Peyer's patch (tissue), 4 donors: ENCODE measurements around the gene RELCH.

Source experiments
- POLR2A ChIP-seq, 2 donors: fragments of 450-650 bp; IDR thresholded peaks; one replicate each; pipeline ENCODE4 v1.5.1; 2017; ENCODE audit warnings: antibody characterized with exemption in 2 of 2, mild to moderate bottlenecking in 2 of 2, moderate library complexity in 2 of 2
- TF ChIP-seq, protein P1 (sequence below), 6 experiments: fragments of 450-650 bp in 4 of 6; fragments of 200-600 bp in 2 of 6; sonication (generic) in 1 of 6; IDR thresholded peaks; one replicate each; pipeline ENCODE4 v1.5.1; 2017 to 2019; ENCODE audit warnings: antibody characterized with exemption in 6 of 6, mild to moderate bottlenecking in 3 of 6, moderate library complexity in 1 of 6

DNA sequence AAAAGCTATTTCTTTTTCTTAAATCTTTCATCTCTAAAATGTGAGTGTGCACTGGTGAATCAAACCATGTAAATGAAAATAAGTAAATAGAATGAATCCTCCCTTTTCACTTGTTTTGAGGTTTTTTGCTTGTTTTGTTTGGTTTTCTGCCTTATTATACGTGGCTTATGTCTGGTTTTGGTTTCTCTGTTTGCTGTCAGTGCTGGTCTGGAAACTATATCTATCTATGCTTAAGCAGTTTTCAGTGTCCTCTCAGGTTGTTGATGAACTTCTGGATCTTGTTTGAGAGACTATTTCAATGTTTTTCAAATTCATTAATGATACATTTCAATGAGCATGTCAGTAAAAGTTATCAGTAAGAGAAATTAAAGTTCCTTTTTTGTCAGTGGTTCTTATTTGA lies 90.0 kb downstream of the RELCH start:
- TF ChIP-seq, protein P1, sequence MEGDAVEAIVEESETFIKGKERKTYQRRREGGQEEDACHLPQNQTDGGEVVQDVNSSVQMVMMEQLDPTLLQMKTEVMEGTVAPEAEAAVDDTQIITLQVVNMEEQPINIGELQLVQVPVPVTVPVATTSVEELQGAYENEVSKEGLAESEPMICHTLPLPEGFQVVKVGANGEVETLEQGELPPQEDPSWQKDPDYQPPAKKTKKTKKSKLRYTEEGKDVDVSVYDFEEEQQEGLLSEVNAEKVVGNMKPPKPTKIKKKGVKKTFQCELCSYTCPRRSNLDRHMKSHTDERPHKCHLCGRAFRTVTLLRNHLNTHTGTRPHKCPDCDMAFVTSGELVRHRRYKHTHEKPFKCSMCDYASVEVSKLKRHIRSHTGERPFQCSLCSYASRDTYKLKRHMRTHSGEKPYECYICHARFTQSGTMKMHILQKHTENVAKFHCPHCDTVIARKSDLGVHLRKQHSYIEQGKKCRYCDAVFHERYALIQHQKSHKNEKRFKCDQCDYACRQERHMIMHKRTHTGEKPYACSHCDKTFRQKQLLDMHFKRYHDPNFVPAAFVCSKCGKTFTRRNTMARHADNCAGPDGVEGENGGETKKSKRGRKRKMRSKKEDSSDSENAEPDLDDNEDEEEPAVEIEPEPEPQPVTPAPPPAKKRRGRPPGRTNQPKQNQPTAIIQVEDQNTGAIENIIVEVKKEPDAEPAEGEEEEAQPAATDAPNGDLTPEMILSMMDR (IDR thresholded peaks at IDR 0.05), result no peak
- TF ChIP-seq POLR2A (IDR thresholded peaks at IDR 0.05), result no peak
